GM12878 (cell line): ENCODE measurements around the gene SRCAP. TPM values are rescaled to one million over a fixed set of nuclear protein-coding genes. Genes with fewer than 3 reads are reported as not detected.

Experiments
- ATAC-seq: fragments of 200-7000 bp; cut with Tn5 transposase; 3 replicates; pipeline ENCODE4 v1.9.1; 2020; ENCODE audit warnings: mild to moderate bottlenecking, moderate library complexity
- BruUV-seq: library from RNA; stranded (reverse); fragments of 400-500 nt; replicated peaks from 2 replicates; lab custom pipeline; 2021; lab: Mats Ljungman, UMichigan
- CTCF ChIA-PET: fragments of 300-600 bp; sonication (Branson Sonifier 250); formaldehyde crosslinking; extraction: SDS; loops from one replicate; lab custom pipeline; 2021; ENCODE audit warnings: inconsistent platforms; lab: Yijun Ruan, JAX
- POLR2A ChIA-PET: fragments of 350-600 bp; formaldehyde crosslinking; extraction: SDS; loops from one replicate; lab custom pipeline; 2021; ENCODE audit warnings: inconsistent platforms; lab: Charles Lee
- RAD21 ChIA-PET: fragments of 300-600 bp; sonication (Branson Sonifier 250); formaldehyde crosslinking; loops from one replicate; lab custom pipeline; 2023; ENCODE audit warnings: antibody characterized with exemption; ENCODE audit not compliant: unreplicated experiment; lab: Charles Lee
- SMC1A ChIA-PET: fragments of 300-600 bp; sonication (Branson Sonifier 250); formaldehyde crosslinking; loops from one replicate; lab custom pipeline; 2023; ENCODE audit not compliant: unreplicated experiment, uncharacterized antibody; lab: Charles Lee
- DNase-seq: peaks from one replicate; pipeline ENCODE4 v3.0.0-alpha.2; 2011; ENCODE audit warnings: low read depth, low spot score
- FAIRE-seq: peaks from 3 replicates; lab custom pipeline; 2011; peaks lifted over from hg19 to GRCh38; lab: Jason Lieb, UNC
- H2AFZ ChIP-seq: 2 replicates; pipeline ENCODE4 v1.6.0; 2011; ENCODE audit warnings: low read depth, low read length, control low read depth; ENCODE audit not compliant: control insufficient read depth
- H3K27ac ChIP-seq: 2 replicates; pipeline ENCODE4 v1.5.1; 2011; ENCODE audit warnings: control low read depth; ENCODE audit not compliant: control insufficient read depth, insufficient read depth
- H3K27me3 ChIP-seq, 2 experiments: replicated peaks in 1 of 2; 2 replicates each; pipeline versions ENCODE4 v1.6.0 to v1.6.1; 2011; ENCODE audit warnings: low read length in 1 of 2; ENCODE audit not compliant: control insufficient read depth in 2 of 2, insufficient read depth in 2 of 2
- H3K36me3 ChIP-seq, 2 experiments: 2 replicates each; pipeline ENCODE4 v1.5.1; 2011; ENCODE audit warnings: low read length in 1 of 2; ENCODE audit not compliant: control insufficient read depth in 2 of 2, insufficient read depth in 2 of 2
- H3K4me1 ChIP-seq: 2 replicates; pipeline ENCODE4 v1.6.1; 2011; ENCODE audit warnings: mild to moderate bottlenecking, low read length, moderate library complexity, mixed read lengths; ENCODE audit not compliant: control insufficient read depth, insufficient read depth
- H3K4me2 ChIP-seq: 2 replicates; pipeline ENCODE4 v1.6.0; 2011; ENCODE audit warnings: control low read depth; ENCODE audit not compliant: control insufficient read depth, insufficient read depth
- H3K4me3 ChIP-seq: fragments of 200-600 bp; sonication (generic); 2 replicates; pipeline ENCODE4 v1.5.1; 2016
- H3K79me2 ChIP-seq: 2 replicates; pipeline ENCODE4 v1.6.0; 2011; ENCODE audit warnings: low read length; ENCODE audit not compliant: control insufficient read depth, insufficient read depth
- H3K9ac ChIP-seq: 2 replicates; pipeline ENCODE4 v1.8.0; 2011; ENCODE audit warnings: low read length, control low read depth, mixed read lengths; ENCODE audit not compliant: control insufficient read depth, insufficient read depth
- H3K9me3 ChIP-seq: replicated peaks from 3 replicates; pipeline ENCODE4 v1.5.1; 2011; ENCODE audit warnings: mild to moderate bottlenecking, low read length; ENCODE audit not compliant: control insufficient read depth, insufficient read depth
- H4K20me1 ChIP-seq: 2 replicates; pipeline ENCODE4 v1.6.0; 2011; ENCODE audit not compliant: control insufficient read depth, insufficient read depth
- E4F1 ChIP-seq: fragments of 450-650 bp; IDR thresholded peaks from 2 replicates; pipeline ENCODE4 v1.6.1; 2018; ENCODE audit warnings: borderline replicate concordance, mild to moderate bottlenecking; ENCODE audit not compliant: partially characterized antibody
- IKZF2 ChIP-seq, 2 experiments: fragments of 450-650 bp; IDR thresholded peaks; 2 replicates each; pipeline ENCODE4 v1.6.1; 2017; ENCODE audit warnings: mild to moderate bottlenecking in 2 of 2, moderate library complexity in 2 of 2
- NBN ChIP-seq: fragments of 450-650 bp; IDR thresholded peaks from 2 replicates; pipeline ENCODE4 v1.6.1; 2016
- NR2C2 ChIP-seq: IDR thresholded peaks from 2 replicates; pipeline ENCODE4 v1.6.1; 2011; ENCODE audit warnings: borderline replicate concordance, low read depth; ENCODE audit not compliant: control insufficient read depth, insufficient read length
- RAD21 ChIP-seq: IDR thresholded peaks from 2 replicates; pipeline ENCODE4 v1.6.1; 2011; ENCODE audit warnings: mild to moderate bottlenecking, low read depth, low read length, moderate library complexity; ENCODE audit not compliant: insufficient read depth
- TAF1 ChIP-seq: IDR thresholded peaks from 2 replicates; pipeline ENCODE4 v1.6.1; 2011; ENCODE audit warnings: mild to moderate bottlenecking, low read depth, low read length, borderline replicate concordance
- ZBED1 ChIP-seq: IDR thresholded peaks from 2 replicates; pipeline ENCODE4 v1.6.1; 2016; ENCODE audit warnings: borderline replicate concordance
- ZBTB40 ChIP-seq: fragments of 450-650 bp; IDR thresholded peaks from 2 replicates; pipeline ENCODE4 v1.6.1; 2016; ENCODE audit warnings: mild to moderate bottlenecking, moderate library complexity, borderline replicate concordance
- ZNF207 ChIP-seq: fragments of 450-650 bp; IDR thresholded peaks from 2 replicates; pipeline ENCODE4 v1.6.1; 2014; ENCODE audit warnings: antibody characterized with exemption, mild to moderate bottlenecking, borderline replicate concordance
- WGBS: methylation state at CpG from one replicate; pipeline ENCODE4 v1.1.6; 2016; ENCODE audit warnings: low lambda C conversion rate; ENCODE audit not compliant: insufficient replicate concordance, insufficient coverage; ENCODE audit errors: missing lambda C conversion rate; 5-methylcytosine and 5-hydroxymethylcytosine counted together
- in situ Hi-C: fragments of 300-500 bp; cut with MboI; formaldehyde crosslinking; loops from 9 replicates; pipeline ENCODE4 v1.14.3; 2018; ENCODE audit warnings: mixed read lengths
- intact Hi-C: fragments of 100-400 bp; cut with micrococcal nuclease; formaldehyde crosslinking; loops from one replicate; pipeline ENCODE4 v1.14.2; 2022; ENCODE audit not compliant: unreplicated experiment
- polyA plus RNA-seq, 11 experiments: library from polyadenylated mRNA; depleted of rRNA in 4 of 11; unstranded in 6 of 11; stranded (reverse) in 5 of 11; fragments of >200 nt; fragmentation: Nextera tagmentation in 4 of 11; fragmentation: Illumina TruSeq in 1 of 11; extraction: Ambion mirVana in 4 of 11; extraction: Trizol in 1 of 11; gene quantifications; 1 replicate in 1 of 11; 2 replicates in 10 of 11; pipeline versions ENCODE4 v1.2.1 to v1.2.3, GENCODE V29; 2011 to 2016; ENCODE audit warnings: inconsistent platforms in 2 of 11, missing spikeins in 2 of 11, low read depth in 1 of 11
- total RNA-seq, 4 experiments: library from RNA; depleted of rRNA in 3 of 4; stranded (reverse); fragments of >200 nt in 3 of 4; fragmentation: Illumina TruSeq in 1 of 4; extraction: Trizol in 1 of 4; gene quantifications; 2 replicates each; pipeline versions ENCODE4 v1.2.1 to v1.2.3, GENCODE V29; 2013 to 2021

The SRCAP gene
- total and polyA plus RNA-seq, 10 of the 15 experiments (the other 5 are each of a cell fraction or from before 2014, with no cell fraction given) = 0.24 to 58.4 (median 11.6) TPM

DNA sequence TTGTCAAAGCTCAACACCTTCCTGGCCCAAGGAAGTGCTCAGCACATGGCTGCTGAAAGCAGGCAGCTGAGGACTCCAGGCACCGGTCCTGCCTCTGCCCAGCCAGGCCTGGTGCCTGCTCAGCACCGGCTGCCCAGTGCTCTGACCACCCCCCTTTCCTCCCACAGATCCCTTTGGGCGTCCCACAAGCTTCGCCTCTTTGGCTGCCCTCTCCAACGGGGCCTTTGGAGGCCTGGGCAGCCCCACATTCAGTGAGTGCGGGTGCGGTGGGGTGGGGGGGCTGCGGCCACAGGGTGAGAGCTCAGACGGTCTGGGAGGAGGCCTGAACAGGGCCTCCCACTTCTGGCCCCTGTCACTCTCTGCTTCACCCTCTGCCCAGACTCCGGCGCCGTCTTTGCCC is 30.6 kb upstream of the SRCAP start:
- H4K20me1 ChIP-seq = no peaks in the 10 kb centered on the region
- H3K79me2 ChIP-seq = peaks cover 6% of the 10 kb centered on the region
- no peak overlapping the region for H3K4me2 ChIP-seq
- in situ Hi-C loops = loop anchor here (25.0 kb wide), 1 partner anchor 1219 kb away; no protein-coding TSS in a partner anchor
- H3K4me3 ChIP-seq = no peak overlapping the region
- no peak overlapping the region for H3K9ac ChIP-seq
- H2AFZ ChIP-seq = no peak overlapping the region
- WGBS = 91% methylated on average over 12 of the region's 12 CpGs
- no peak for DNase-seq
- H3K27ac ChIP-seq = no peak overlapping the region
- no peaks in the 10 kb centered on the region for H3K9me3 ChIP-seq
- TF ChIP-seq IKZF2 (IDR thresholded peaks at IDR 0.05) (no peak), NBN (no peak), E4F1 (no peak), ZBTB40 (no peak), TAF1 (no peak), ZBED1 (no peak), NR2C2 (no peak), RAD21 (no peak), ZNF207 (no peak)
- TF ChIP-seq, all 136 proteins: peak for 0
- ChIA-PET SMC1A (no interaction called here), POLR2A (interaction anchor here (0.6 kb wide), 1 partner anchor 21 kb away, joined by 5 read pairs; no protein-coding TSS in a partner anchor), RAD21 (no interaction called here), CTCF (interaction anchor here (1.2 kb wide), 1 partner anchor 25 kb away, joined by 3 read pairs; no protein-coding TSS in a partner anchor)
- no peaks in the 10 kb centered on the region for H3K27me3 ChIP-seq
- FAIRE-seq = no peak
- BruUV-seq = no TSS peak
- intact Hi-C loops = no loop called here
- ATAC-seq = no peak
- H3K36me3 ChIP-seq = peaks cover 18 to 34% of the 10 kb centered on the region in 2 experiments
- no peaks in the 10 kb centered on the region for H3K4me1 ChIP-seq
